Neural cell (in vitro differentiated cells): ENCODE results near the gene ALDH5A1. TPM values are rescaled to one million over a fixed set of nuclear protein-coding genes. Genes with fewer than 3 reads are reported as not detected.

Source experiments
- H2AFZ ChIP-seq: fragments of 200-600, 300-800 bp; sonication (generic), shearing (Covaris generic); 2 replicates; pipeline ENCODE4 v1.6.0; 2014; ENCODE audit warnings: low read depth, mild to moderate bottlenecking, antibody characterized with exemption, low read length, moderate library complexity
- H3F3A ChIP-seq: fragments of 200-600 bp; shearing (Covaris generic); 2 replicates; pipeline ENCODE4 v1.6.1; 2016; ENCODE audit warnings: mild to moderate bottlenecking, moderate library complexity, mixed read lengths, antibody characterized with exemption, low read length; ENCODE audit not compliant: insufficient read depth, poor library complexity, severe bottlenecking
- H3K27ac ChIP-seq: fragments of 200-600, 300-800 bp; sonication (generic), shearing (Covaris generic); 2 replicates; pipeline ENCODE4 v1.5.1; 2014; ENCODE audit warnings: mild to moderate bottlenecking, low read length, moderate library complexity
- H3K27me3 ChIP-seq: fragments of 300-800, 200-600 bp; sonication (generic), shearing (Covaris generic); 2 replicates; pipeline ENCODE4 v1.6.0; 2014; ENCODE audit warnings: mild to moderate bottlenecking, low read depth, low read length, moderate library complexity; ENCODE audit not compliant: insufficient read depth
- H3K36me3 ChIP-seq: fragments of 300-800, 200-600 bp; sonication (generic), shearing (Covaris generic); 2 replicates; pipeline ENCODE4 v1.5.1; 2014; ENCODE audit warnings: mild to moderate bottlenecking, antibody characterized with exemption, low read length, moderate library complexity; ENCODE audit not compliant: insufficient read depth
- H3K4me2 ChIP-seq: fragments of 300-800, 200-600 bp; sonication (generic), shearing (Covaris generic); 2 replicates; pipeline ENCODE4 v1.6.0; 2014; ENCODE audit warnings: mild to moderate bottlenecking, low read length
- H3K4me3 ChIP-seq: fragments of 300-800, 200-600 bp; sonication (generic), shearing (Covaris generic); 2 replicates; pipeline ENCODE4 v1.5.1; 2014; ENCODE audit warnings: mild to moderate bottlenecking, low read length, moderate library complexity
- H3K79me2 ChIP-seq: fragments of 200-600 bp; shearing (Covaris generic); replicated peaks from 2 replicates; pipeline ENCODE4 v1.6.0; 2014; ENCODE audit warnings: mild to moderate bottlenecking, low read length, moderate library complexity; ENCODE audit not compliant: insufficient read depth
- H3K9ac ChIP-seq: fragments of 300-800, 200-600 bp; sonication (generic), shearing (Covaris generic); 2 replicates; pipeline ENCODE4 v1.6.1; 2016; ENCODE audit warnings: mild to moderate bottlenecking, low read length, mixed read lengths
- H3K9me2 ChIP-seq: fragments of 200-600 bp; shearing (Covaris generic); 2 replicates; pipeline ENCODE4 v1.6.1; 2016; ENCODE audit warnings: mild to moderate bottlenecking, low read length, mixed read lengths; ENCODE audit not compliant: insufficient read depth
- H3K9me3 ChIP-seq: fragments of 200-600, 300-800 bp; sonication (generic), shearing (Covaris generic); 2 replicates; pipeline ENCODE4 v1.6.1; 2016; ENCODE audit warnings: mild to moderate bottlenecking, mixed run types, low read length, moderate library complexity, mixed read lengths
- H4K20me1 ChIP-seq: fragments of 200-600 bp; shearing (Covaris generic); 2 replicates; pipeline ENCODE4 v1.6.1; 2016; ENCODE audit warnings: mild to moderate bottlenecking, mixed run types; ENCODE audit not compliant: insufficient read depth
- EP300 ChIP-seq: fragments of 450-650 bp; conservative IDR thresholded peaks from 2 replicates; pipeline ENCODE4 v1.6.1; 2014; ENCODE audit warnings: antibody characterized with exemption, mild to moderate bottlenecking, moderate library complexity; ENCODE audit not compliant: poor library complexity, severe bottlenecking
- EZH2 ChIP-seq: fragments of 200-600, 300-800 bp; shearing (Covaris generic), sonication (generic); IDR thresholded peaks from 2 replicates; pipeline ENCODE4 v1.6.1; 2014; ENCODE audit warnings: antibody characterized with exemption, low read length, borderline replicate concordance, mild to moderate bottlenecking; ENCODE audit not compliant: insufficient read depth, poor library complexity, severe bottlenecking
- MXI1 ChIP-seq: fragments of 450-650 bp; conservative IDR thresholded peaks from 2 replicates; pipeline ENCODE4 v1.6.1; 2014; ENCODE audit warnings: antibody characterized with exemption, mild to moderate bottlenecking; ENCODE audit not compliant: poor library complexity, severe bottlenecking
- POLR2AphosphoS5 ChIP-seq: IDR thresholded peaks from 2 replicates; pipeline ENCODE4 v1.6.1; 2012
- RAD21 ChIP-seq: fragments of 450-650 bp; conservative IDR thresholded peaks from 2 replicates; pipeline ENCODE4 v1.6.1; 2014; ENCODE audit warnings: antibody characterized with exemption, mild to moderate bottlenecking, moderate library complexity
- SMC3 ChIP-seq: fragments of 450-650 bp; conservative IDR thresholded peaks from 2 replicates; pipeline ENCODE4 v1.6.1; 2014; ENCODE audit warnings: antibody characterized with exemption, mild to moderate bottlenecking, moderate library complexity; ENCODE audit not compliant: poor library complexity
- TAF1 ChIP-seq: IDR thresholded peaks from 2 replicates; pipeline ENCODE4 v1.6.1; 2012; ENCODE audit warnings: low read depth
- polyA plus RNA-seq: library from polyadenylated mRNA; depleted of rRNA; stranded (reverse); fragments of >200 nt; gene quantifications from 2 replicates; pipeline ENCODE4 v1.2.3, GENCODE V29; 2014
- TF ChIP-seq, protein P1 (sequence below): IDR thresholded peaks from 2 replicates; pipeline ENCODE4 v1.6.1; 2012; ENCODE audit warnings: borderline replicate concordance
- TF ChIP-seq, protein P2 (sequence below): fragments of 450-650 bp; IDR thresholded peaks from 2 replicates; pipeline ENCODE4 v1.5.1; 2014; ENCODE audit warnings: antibody characterized with exemption, mild to moderate bottlenecking, moderate library complexity; ENCODE audit not compliant: poor library complexity, severe bottlenecking

Gene ALDH5A1
- polyA plus RNA-seq, 1 donor from 2014 or later: 36.3 TPM

- TF ChIP-seq, protein P1, sequence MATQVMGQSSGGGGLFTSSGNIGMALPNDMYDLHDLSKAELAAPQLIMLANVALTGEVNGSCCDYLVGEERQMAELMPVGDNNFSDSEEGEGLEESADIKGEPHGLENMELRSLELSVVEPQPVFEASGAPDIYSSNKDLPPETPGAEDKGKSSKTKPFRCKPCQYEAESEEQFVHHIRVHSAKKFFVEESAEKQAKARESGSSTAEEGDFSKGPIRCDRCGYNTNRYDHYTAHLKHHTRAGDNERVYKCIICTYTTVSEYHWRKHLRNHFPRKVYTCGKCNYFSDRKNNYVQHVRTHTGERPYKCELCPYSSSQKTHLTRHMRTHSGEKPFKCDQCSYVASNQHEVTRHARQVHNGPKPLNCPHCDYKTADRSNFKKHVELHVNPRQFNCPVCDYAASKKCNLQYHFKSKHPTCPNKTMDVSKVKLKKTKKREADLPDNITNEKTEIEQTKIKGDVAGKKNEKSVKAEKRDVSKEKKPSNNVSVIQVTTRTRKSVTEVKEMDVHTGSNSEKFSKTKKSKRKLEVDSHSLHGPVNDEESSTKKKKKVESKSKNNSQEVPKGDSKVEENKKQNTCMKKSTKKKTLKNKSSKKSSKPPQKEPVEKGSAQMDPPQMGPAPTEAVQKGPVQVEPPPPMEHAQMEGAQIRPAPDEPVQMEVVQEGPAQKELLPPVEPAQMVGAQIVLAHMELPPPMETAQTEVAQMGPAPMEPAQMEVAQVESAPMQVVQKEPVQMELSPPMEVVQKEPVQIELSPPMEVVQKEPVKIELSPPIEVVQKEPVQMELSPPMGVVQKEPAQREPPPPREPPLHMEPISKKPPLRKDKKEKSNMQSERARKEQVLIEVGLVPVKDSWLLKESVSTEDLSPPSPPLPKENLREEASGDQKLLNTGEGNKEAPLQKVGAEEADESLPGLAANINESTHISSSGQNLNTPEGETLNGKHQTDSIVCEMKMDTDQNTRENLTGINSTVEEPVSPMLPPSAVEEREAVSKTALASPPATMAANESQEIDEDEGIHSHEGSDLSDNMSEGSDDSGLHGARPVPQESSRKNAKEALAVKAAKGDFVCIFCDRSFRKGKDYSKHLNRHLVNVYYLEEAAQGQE: no peak
- TF ChIP-seq POLR2AphosphoS5 (no peak), RAD21 (no peak), EZH2 (no peak), EP300 (no peak), TAF1 (no peak), SMC3 (no peak), MXI1 (no peak)
- TF ChIP-seq, protein P2, sequence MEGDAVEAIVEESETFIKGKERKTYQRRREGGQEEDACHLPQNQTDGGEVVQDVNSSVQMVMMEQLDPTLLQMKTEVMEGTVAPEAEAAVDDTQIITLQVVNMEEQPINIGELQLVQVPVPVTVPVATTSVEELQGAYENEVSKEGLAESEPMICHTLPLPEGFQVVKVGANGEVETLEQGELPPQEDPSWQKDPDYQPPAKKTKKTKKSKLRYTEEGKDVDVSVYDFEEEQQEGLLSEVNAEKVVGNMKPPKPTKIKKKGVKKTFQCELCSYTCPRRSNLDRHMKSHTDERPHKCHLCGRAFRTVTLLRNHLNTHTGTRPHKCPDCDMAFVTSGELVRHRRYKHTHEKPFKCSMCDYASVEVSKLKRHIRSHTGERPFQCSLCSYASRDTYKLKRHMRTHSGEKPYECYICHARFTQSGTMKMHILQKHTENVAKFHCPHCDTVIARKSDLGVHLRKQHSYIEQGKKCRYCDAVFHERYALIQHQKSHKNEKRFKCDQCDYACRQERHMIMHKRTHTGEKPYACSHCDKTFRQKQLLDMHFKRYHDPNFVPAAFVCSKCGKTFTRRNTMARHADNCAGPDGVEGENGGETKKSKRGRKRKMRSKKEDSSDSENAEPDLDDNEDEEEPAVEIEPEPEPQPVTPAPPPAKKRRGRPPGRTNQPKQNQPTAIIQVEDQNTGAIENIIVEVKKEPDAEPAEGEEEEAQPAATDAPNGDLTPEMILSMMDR: no peak
- H2AFZ ChIP-seq: no peak overlapping the region
- H3K4me3 ChIP-seq: no peak overlapping the region
- no peaks in the 10 kb centered on the region for H3K9me2 ChIP-seq
- H3K27ac ChIP-seq: no peak overlapping the region
- H3K27me3 ChIP-seq: no peaks in the 10 kb centered on the region
- H4K20me1 ChIP-seq: no peaks in the 10 kb centered on the region
- no peaks in the 10 kb centered on the region for H3K36me3 ChIP-seq
- H3F3A ChIP-seq: no peaks in the 10 kb centered on the region
- no peak overlapping the region for H3K4me2 ChIP-seq
- no peak overlapping the region for H3K9ac ChIP-seq
- no peaks in the 10 kb centered on the region for H3K79me2 ChIP-seq
- no peaks in the 10 kb centered on the region for H3K9me3 ChIP-seq
Measured at GRCh38 chr6:24574809-24575208, 80.0 kb downstream of the ALDH5A1 start.

DNA sequence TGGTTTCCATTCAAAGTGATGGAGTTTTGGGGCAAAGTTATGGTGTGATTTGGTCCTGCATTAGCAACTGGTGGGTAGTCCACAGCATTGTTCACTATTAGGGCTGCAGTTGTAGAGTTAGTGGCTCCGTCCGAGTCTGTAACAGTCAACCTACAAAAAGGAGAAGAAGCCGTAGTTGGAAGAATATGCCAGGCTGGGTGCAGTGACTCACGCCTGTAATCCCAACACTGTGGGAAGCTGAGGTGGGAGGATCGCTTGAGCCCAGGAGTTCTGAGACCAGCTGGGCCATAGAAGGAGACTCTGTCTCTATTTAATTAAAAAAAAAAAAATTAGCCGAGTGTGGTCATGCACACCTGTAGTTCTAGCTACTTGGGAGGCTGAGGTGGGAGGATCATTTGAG is 81.7 kb downstream of the ALDH5A1 start:
- Histone ChIP-seq H3K9me2 (no peaks in the 10 kb centered on the region), H3K27me3 (no peaks in the 10 kb centered on the region), H4K20me1 (no peaks in the 10 kb centered on the region), H3F3A (no peaks in the 10 kb centered on the region), H3K4me3 (no peak overlapping the region), H3K27ac (no peak overlapping the region), H3K9ac (no peak overlapping the region), H3K4me2 (no peak overlapping the region), H3K36me3 (no peaks in the 10 kb centered on the region), H3K79me2 (no peaks in the 10 kb centered on the region), H2AFZ (no peak overlapping the region), H3K9me3 (no peaks in the 10 kb centered on the region)
- TF ChIP-seq MXI1 (no peak), EZH2 (no peak), RAD21 (no peak), EP300 (no peak), TAF1 (no peak)
- TF ChIP-seq, protein P2: no peak
